Smooth muscle cell (in vitro differentiated cells): ENCODE data around the gene DTX1. TPM values are rescaled to one million over a fixed set of nuclear protein-coding genes. Genes with fewer than 3 reads are reported as not detected.

Experiments
- DNase-seq: peaks from one replicate; lab custom pipeline; 2025; ENCODE audit not compliant: unreplicated experiment; lab: John Stamatoyannopoulos, UW
- H2AFZ ChIP-seq: fragments of 200-600 bp; sonication (generic); 2 replicates; pipeline ENCODE4 v1.6.0; 2016; ENCODE audit warnings: antibody characterized with exemption, low read depth, mild to moderate bottlenecking
- H3F3A ChIP-seq: fragments of 200-600 bp; sonication (generic); 2 replicates; pipeline ENCODE4 v1.6.0; 2017; ENCODE audit warnings: antibody characterized with exemption, low read depth
- H3K27ac ChIP-seq: fragments of 200-600 bp; sonication (generic); 2 replicates; pipeline ENCODE4 v1.5.1; 2016; ENCODE audit warnings: low read depth, mild to moderate bottlenecking
- H3K27me3 ChIP-seq: fragments of 200-600 bp; sonication (generic); 2 replicates; pipeline ENCODE4 v1.6.1; 2016; ENCODE audit warnings: low read depth, mild to moderate bottlenecking
- H3K36me3 ChIP-seq: fragments of 200-600 bp; sonication (generic); 2 replicates; pipeline ENCODE4 v1.5.1; 2016; ENCODE audit warnings: low read depth
- H3K4me1 ChIP-seq: fragments of 200-600 bp; sonication (generic); 2 replicates; pipeline ENCODE4 v1.5.1; 2016; ENCODE audit warnings: low read depth
- H3K4me2 ChIP-seq: fragments of 200-600 bp; sonication (generic); 2 replicates; pipeline ENCODE4 v1.6.0; 2016; ENCODE audit warnings: mild to moderate bottlenecking
- H3K4me3 ChIP-seq: fragments of 200-600 bp; sonication (generic); 2 replicates; pipeline ENCODE4 v1.5.1; 2016; ENCODE audit warnings: mild to moderate bottlenecking
- H3K79me2 ChIP-seq: fragments of 200-600 bp; sonication (generic); 2 replicates; pipeline ENCODE4 v1.6.0; 2016; ENCODE audit warnings: low read depth, mild to moderate bottlenecking
- H3K9ac ChIP-seq: fragments of 200-600 bp; sonication (generic); 2 replicates; pipeline ENCODE4 v1.6.0; 2016; ENCODE audit warnings: low read depth
- H3K9me3 ChIP-seq: fragments of 200-600 bp; sonication (generic); replicated peaks from 2 replicates; pipeline ENCODE4 v1.5.1; 2016; ENCODE audit warnings: low read depth
- H4K20me1 ChIP-seq: fragments of 200-600 bp; sonication (generic); 2 replicates; pipeline ENCODE4 v1.6.0; 2016; ENCODE audit warnings: low read depth
- CTCF ChIP-seq: fragments of 200-600 bp; sonication (generic); IDR thresholded peaks from 2 replicates; pipeline ENCODE4 v1.5.1; 2017; ENCODE audit warnings: borderline replicate concordance, mild to moderate bottlenecking, antibody characterized with exemption; ENCODE audit not compliant: insufficient read depth, poor library complexity, severe bottlenecking
- WGBS: methylation state at CpG from one replicate; pipeline ENCODE4 v1.1.7; 2016; ENCODE audit warnings: low lambda C conversion rate; 5-methylcytosine and 5-hydroxymethylcytosine counted together
- polyA plus RNA-seq: library from polyadenylated mRNA; unstranded; fragments of >200 nt; fragmentation: Nextera tagmentation; extraction: Ambion mirVana; gene quantifications from 2 replicates; pipeline ENCODE4 v1.2.1, GENCODE V29; 2016
- total RNA-seq: library from RNA; depleted of rRNA; stranded (reverse); fragments of >200 nt; gene quantifications from 2 replicates; pipeline ENCODE4 v1.2.3, GENCODE V29; 2014

The DTX1 gene
- total and polyA plus RNA-seq, 2 experiments from 2014 or later = 0.09 to 1.1 TPM

DNA sequence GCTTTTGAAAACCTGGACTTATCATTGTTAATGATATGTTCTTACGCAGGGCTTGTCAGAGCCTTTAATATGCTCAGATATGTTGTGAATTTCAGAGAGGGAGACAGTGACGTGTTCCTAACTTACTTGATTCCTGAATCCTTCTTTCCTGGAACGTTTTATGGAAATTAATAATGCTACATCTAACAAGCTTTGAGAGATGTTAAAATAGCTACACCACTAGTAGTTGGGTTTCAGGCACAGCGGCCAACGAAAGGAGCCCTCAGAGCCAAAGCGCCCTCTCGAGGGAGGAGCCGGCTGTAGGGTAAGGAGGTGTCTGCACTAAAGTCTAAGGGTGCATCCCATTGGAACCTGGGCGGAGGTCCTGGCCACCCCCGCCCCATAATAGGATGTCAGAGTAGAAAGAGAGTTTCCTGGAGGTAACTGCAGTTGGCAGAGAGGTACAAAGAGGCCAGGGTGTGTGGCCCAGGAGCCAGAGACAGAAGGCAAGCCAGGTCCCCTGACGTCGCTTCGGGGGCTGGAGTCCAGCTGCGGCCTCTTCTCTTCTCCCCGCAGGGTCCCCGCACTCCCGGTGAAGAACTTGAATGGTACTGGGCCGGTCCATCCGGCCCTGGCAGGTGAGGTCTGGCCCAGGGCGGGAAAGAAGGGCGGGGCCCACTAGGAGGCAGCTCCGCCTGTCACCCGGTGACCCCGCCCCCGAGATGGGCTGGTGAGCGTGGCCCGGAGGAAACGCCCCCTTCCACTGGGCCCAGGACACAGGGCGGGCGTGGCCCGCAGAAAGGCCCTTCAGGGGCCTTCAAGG lies 36.3 kb downstream of the DTX1 start:
- H3K27ac ChIP-seq = no peak overlapping the region
- H3K27me3 ChIP-seq = peaks cover 39% of the 10 kb centered on the region
- H4K20me1 ChIP-seq = no peaks in the 10 kb centered on the region
- no peak for DNase-seq
- no peaks in the 10 kb centered on the region for H3F3A ChIP-seq
- no peaks in the 10 kb centered on the region for H3K79me2 ChIP-seq
- no peak overlapping the region for H2AFZ ChIP-seq
- H3K4me2 ChIP-seq = peak overlapping the region; percentile 72
- H3K9me3 ChIP-seq = no peaks in the 10 kb centered on the region
- TF ChIP-seq CTCF = no peak
- WGBS = 10% methylated on average over 24 of the region's 31 CpGs
- no peaks in the 10 kb centered on the region for H3K36me3 ChIP-seq
- no peak overlapping the region for H3K9ac ChIP-seq
- peak overlapping the region; percentile 18 for H3K4me3 ChIP-seq
- H3K4me1 ChIP-seq = peaks cover 7% of the 10 kb centered on the region

DNA sequence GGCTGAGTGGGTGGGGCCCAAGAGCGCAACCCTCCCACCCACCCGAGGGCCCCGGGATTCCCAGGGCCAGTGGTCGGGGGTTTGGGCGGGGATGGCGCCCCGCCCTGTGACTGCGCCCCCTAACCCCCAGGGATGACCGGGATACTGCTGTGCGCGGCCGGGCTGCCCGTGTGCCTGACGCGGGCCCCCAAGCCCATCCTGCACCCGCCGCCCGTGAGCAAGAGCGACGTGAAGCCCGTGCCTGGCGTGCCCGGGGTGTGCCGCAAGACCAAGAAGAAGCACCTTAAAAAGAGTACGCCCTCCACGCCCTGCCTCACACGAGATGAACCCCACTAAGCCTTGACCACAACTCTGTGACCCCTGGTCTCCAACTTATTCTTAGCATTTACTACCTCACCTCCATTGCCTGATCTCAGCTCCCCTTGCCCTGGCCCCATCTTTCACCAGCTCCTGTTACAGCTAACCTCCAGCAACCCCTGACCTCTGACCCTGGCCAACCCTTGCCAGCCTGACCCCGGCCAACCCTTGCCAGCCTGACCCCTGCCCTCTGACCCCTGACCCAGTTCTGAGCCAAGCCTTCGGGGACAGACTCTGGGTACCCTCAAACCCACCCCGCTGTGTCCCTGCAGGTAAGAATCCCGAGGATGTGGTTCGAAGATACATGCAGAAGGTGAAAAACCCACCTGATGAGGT lies 37.0 kb downstream of the DTX1 start:
- H3K36me3 ChIP-seq = no peaks in the 10 kb centered on the region
- H3F3A ChIP-seq = no peaks in the 10 kb centered on the region
- peak overlapping the region; percentile 72 for H3K4me2 ChIP-seq
- H3K4me1 ChIP-seq = peaks cover 7% of the 10 kb centered on the region
- H3K79me2 ChIP-seq = no peaks in the 10 kb centered on the region
- H4K20me1 ChIP-seq = no peaks in the 10 kb centered on the region
- H3K4me3 ChIP-seq = no peak overlapping the region
- H3K27ac ChIP-seq = no peak overlapping the region
- H3K9ac ChIP-seq = no peak overlapping the region
- H2AFZ ChIP-seq = no peak overlapping the region
- no peak for TF ChIP-seq CTCF
- WGBS = 33% methylated on average over 20 of the region's 32 CpGs
- H3K9me3 ChIP-seq = no peaks in the 10 kb centered on the region
- no peak for DNase-seq
- peaks cover 39% of the 10 kb centered on the region for H3K27me3 ChIP-seq

DNA sequence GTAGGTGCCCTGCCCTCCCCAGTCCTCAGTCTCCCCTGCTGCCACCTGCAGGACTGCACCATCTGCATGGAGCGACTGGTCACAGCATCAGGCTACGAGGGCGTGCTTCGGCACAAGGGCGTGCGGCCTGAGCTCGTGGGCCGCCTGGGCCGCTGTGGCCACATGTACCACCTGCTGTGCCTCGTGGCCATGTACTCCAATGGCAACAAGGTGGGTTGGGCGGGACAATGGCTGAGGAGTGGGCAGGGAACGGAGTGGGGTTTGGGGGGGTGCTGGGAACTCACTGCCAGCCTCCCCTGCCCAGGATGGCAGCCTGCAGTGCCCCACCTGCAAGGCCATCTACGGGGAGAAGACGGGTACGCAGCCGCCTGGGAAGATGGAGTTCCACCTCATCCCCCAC lies 38.2 kb downstream of the DTX1 start:
- H3K4me1 ChIP-seq = peaks cover 7% of the 10 kb centered on the region
- no peak overlapping the region for H3K4me3 ChIP-seq
- no peaks in the 10 kb centered on the region for H3F3A ChIP-seq
- H3K27me3 ChIP-seq = peaks cover 39% of the 10 kb centered on the region
- H4K20me1 ChIP-seq = no peaks in the 10 kb centered on the region
- no peak overlapping the region for H3K9ac ChIP-seq
- no peak for TF ChIP-seq CTCF
- no peaks in the 10 kb centered on the region for H3K79me2 ChIP-seq
- H3K27ac ChIP-seq = no peak overlapping the region
- H3K4me2 ChIP-seq = no peak overlapping the region
- DNase-seq = no peak
- H3K36me3 ChIP-seq = no peaks in the 10 kb centered on the region
- H2AFZ ChIP-seq = no peak overlapping the region
- H3K9me3 ChIP-seq = no peaks in the 10 kb centered on the region
- WGBS = 94% methylated on average over 16 of the region's 16 CpGs
